ENCODE results near the gene KYNU. TPM values are rescaled to one million over a fixed set of nuclear protein-coding genes. Genes with fewer than 3 reads are reported as not detected.

Gene KYNU
- total RNA-seq, 1 donor from 2014 or later, result 0.26 TPM

DNA sequence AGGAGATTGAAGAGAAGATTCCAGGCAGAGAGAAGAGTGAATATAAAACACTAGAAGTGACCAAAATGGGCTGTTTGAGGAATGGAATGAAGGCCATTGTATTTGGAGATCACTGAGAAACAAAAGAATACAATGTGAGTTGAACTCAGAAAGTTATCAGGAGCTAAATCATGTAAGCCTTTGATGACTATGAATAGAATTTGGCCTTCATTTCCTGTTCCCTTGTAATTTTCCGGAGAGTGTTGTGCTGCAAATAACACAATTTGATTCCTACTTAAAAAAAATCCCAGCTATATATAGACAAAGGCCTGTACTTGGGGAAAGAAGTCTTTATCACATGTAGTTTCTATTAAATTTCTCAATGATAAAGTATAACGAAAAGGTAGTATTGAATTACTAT is 33.7 kb upstream of the KYNU start:
- Mint-ChIP-seq H3K27me3 (ENCODE audit: low read depth) (no peaks in the 10 kb centered on the region), H3K9me3 (no peaks in the 10 kb centered on the region), H3K36me3 (ENCODE audit: low read depth) (no peaks in the 10 kb centered on the region), H3K4me3 (no peak overlapping the region), H3K4me1 (peaks cover 6% of the 10 kb centered on the region), H3K27ac (ENCODE audit: unreplicated experiment) (no peak overlapping the region)
- no peak for DNase-seq (ENCODE audit: low read depth, low spot score)
- TF ChIP-seq, protein P1, sequence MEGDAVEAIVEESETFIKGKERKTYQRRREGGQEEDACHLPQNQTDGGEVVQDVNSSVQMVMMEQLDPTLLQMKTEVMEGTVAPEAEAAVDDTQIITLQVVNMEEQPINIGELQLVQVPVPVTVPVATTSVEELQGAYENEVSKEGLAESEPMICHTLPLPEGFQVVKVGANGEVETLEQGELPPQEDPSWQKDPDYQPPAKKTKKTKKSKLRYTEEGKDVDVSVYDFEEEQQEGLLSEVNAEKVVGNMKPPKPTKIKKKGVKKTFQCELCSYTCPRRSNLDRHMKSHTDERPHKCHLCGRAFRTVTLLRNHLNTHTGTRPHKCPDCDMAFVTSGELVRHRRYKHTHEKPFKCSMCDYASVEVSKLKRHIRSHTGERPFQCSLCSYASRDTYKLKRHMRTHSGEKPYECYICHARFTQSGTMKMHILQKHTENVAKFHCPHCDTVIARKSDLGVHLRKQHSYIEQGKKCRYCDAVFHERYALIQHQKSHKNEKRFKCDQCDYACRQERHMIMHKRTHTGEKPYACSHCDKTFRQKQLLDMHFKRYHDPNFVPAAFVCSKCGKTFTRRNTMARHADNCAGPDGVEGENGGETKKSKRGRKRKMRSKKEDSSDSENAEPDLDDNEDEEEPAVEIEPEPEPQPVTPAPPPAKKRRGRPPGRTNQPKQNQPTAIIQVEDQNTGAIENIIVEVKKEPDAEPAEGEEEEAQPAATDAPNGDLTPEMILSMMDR (conservative IDR thresholded peaks at IDR 0.05), result no peak

DNA sequence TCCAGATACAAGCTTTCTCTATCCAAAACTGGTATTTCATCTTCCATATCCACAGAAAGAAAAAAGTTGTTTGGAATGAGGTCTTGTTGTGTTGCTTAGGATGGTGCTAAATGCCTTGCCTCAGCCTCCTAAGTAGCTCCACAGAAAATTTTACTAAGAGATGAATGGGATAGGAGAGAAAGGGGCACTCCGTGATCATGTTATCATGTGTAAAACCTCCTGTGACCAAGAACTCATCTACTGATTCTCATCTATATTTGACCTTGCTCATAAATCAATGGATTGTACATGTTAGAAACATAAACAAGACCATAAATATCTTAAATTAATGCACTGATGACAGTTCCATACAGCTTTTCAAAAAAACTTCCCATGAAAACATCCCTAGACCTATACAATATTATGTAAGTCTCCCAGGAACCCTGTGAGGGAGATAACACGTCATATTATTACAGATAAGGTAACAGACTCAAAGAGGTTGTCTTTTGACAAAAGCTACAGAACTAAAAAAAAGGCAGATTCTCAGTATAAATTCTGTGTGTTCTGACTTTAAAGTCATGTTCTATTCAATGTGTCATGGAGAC is 29.3 kb upstream of the KYNU start:
- Mint-ChIP-seq H3K27ac (ENCODE audit: unreplicated experiment) (no peak overlapping the region), H3K9me3 (no peaks in the 10 kb centered on the region)
- TF ChIP-seq, protein P1 (conservative IDR thresholded peaks at IDR 0.05), result no peak

DNA sequence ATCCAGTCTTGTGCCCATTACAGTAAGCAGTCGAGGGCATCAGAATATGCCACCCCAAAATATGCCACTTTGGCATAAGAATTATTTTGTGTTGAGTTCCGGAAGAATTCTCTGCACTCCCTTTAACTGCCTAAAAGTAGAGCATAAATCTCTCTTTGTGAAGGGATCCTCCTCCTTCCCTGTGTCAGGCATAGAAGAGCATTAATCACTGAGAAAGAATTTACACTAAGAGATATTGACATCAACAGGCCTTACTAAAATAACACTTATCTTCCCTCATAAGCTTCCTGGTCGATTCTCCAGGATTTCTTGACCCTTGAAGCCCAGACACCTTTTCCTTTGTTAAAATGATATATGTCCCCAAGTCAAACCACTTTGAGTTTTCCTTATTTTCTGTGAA is 27.6 kb upstream of the KYNU start:
- DNase-seq (ENCODE audit: low read depth, low spot score), result no peak
- no peaks in the 10 kb centered on the region for H3K4me1 Mint-ChIP-seq
- no peaks in the 10 kb centered on the region for H3K9me3 Mint-ChIP-seq
- no peak overlapping the region for H3K27ac Mint-ChIP-seq (ENCODE audit: unreplicated experiment)
- H3K36me3 Mint-ChIP-seq (ENCODE audit: low read depth), result no peaks in the 10 kb centered on the region
- no peak overlapping the region for H3K4me3 Mint-ChIP-seq
- no peaks in the 10 kb centered on the region for H3K27me3 Mint-ChIP-seq (ENCODE audit: low read depth)
- TF ChIP-seq, protein P1 (conservative IDR thresholded peaks at IDR 0.05), result no peak

More for the DNA sequence above, 29.3 kb upstream of the KYNU start:
- Mint-ChIP-seq H3K27me3 (ENCODE audit: low read depth) (no peaks in the 10 kb centered on the region), H3K4me1 (peaks cover 6% of the 10 kb centered on the region), H3K36me3 (ENCODE audit: low read depth) (no peaks in the 10 kb centered on the region), H3K4me3 (no peak overlapping the region)
- no peak for DNase-seq (ENCODE audit: low read depth, low spot score)

DNA sequence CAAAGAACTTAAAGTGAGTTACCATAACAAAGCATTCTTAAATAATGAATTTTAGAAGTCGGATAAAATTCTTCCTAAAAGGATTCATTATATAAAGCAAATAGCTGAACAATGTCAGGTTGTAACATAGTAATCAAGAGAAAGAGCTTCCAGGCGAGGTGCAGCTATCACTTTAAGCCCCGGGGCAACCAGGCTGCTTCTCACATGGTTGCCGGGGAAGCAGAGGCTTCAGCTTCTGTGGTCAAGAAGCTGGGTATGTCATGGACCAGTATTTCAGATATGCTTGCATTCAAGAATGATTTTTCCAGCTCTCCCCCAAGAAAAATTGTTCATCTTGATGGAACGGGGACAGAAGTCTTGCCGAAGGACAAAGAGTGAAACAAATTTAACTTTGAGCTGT is 23.6 kb upstream of the KYNU start:
- H3K4me3 Mint-ChIP-seq, result no peak overlapping the region
- H3K36me3 Mint-ChIP-seq (ENCODE audit: low read depth), result no peaks in the 10 kb centered on the region
- H3K27me3 Mint-ChIP-seq (ENCODE audit: low read depth), result no peaks in the 10 kb centered on the region
- no peaks in the 10 kb centered on the region for H3K9me3 Mint-ChIP-seq
- no peak overlapping the region for H3K27ac Mint-ChIP-seq (ENCODE audit: unreplicated experiment)
- TF ChIP-seq, protein P1 (conservative IDR thresholded peaks at IDR 0.05), result no peak
- no peak for DNase-seq (ENCODE audit: low read depth, low spot score)
- no peaks in the 10 kb centered on the region for H3K4me1 Mint-ChIP-seq

DNA sequence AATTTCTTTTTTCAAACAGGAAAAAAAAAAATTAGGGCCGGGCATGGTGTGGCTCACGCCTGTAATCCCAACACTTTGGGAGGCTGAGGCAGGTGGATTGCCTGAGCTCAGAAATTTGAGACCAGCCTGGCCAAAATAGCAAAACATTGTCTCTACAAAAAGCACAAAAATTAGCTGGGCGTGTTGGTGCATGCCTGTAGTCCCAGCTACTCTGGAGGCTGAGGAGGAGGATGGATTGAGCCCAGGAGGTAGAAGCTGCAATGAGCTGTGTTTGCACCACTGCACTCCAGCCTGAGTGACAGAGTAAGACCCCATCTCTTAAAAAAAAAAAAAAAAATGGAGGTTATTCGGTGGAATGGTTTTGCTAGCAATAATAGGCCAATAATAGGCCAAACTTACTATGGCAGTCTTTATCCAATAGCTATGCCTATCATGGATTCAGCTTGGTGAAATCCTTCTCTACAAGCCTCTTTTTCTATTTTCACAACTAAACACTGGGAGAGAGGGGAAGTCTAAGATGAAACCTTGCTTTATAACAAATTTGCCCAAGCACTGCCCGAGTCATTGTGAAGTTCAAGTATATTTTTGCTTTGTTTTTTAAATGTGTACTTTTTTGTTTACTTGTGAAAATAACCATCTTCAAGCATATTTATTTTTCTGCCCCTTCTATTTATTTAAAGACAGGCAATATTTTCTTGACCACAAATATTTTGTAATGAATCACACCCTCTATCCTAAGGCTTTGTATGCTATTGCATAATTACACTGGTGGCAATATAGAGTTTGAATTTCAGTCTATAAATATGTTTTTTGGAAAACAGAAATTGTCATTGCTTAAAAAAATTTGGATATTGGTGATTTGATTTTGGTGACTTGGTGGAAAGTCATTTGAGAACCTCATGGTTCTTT is 20.0 kb upstream of the KYNU start:
- H3K4me3 Mint-ChIP-seq, result no peak overlapping the region

More for the DNA sequence above, 20.0 kb upstream of the KYNU start:
- Mint-ChIP-seq H3K27ac (ENCODE audit: unreplicated experiment) (no peak overlapping the region), H3K4me1 (no peaks in the 10 kb centered on the region), H3K36me3 (ENCODE audit: low read depth) (no peaks in the 10 kb centered on the region), H3K9me3 (no peaks in the 10 kb centered on the region), H3K27me3 (ENCODE audit: low read depth) (no peaks in the 10 kb centered on the region)
- TF ChIP-seq, protein P1 (conservative IDR thresholded peaks at IDR 0.05), result no peak
- DNase-seq (ENCODE audit: low read depth, low spot score), result no peak

Measured in neural crest cell (in vitro differentiated cells).